Measurements from ENCODE around the gene IP6K3.

IP6K3 gene

GRCh38 chr6:33673851-33674250 lies 72.9 kb downstream of the IP6K3 start:
- no peak for DNase-seq (ENCODE audit: low read depth)

GRCh38 chr6:33672808-33673207 lies 73.9 kb downstream of the IP6K3 start:
- DNase-seq (ENCODE audit: low read depth): peak; percentile 84

- DNase-seq (ENCODE audit: low read depth): no peak
These were observed 75.0 kb downstream of the IP6K3 start for GRCh38 chr6:33671744-33672072.

All from GM04503 (cell line).